ENCODE data around the gene SLC5A4. TPM values are rescaled to one million over a fixed set of nuclear protein-coding genes. Genes with fewer than 3 reads are reported as not detected.
A peak's percentile ranks its signal among the peaks of the same experiment; 100 is the strongest.

Gene SLC5A4
- total and polyA plus RNA-seq, 12 donors: 0.06 to 0.89 (median 0.20) TPM; not detected in 2

DNA sequence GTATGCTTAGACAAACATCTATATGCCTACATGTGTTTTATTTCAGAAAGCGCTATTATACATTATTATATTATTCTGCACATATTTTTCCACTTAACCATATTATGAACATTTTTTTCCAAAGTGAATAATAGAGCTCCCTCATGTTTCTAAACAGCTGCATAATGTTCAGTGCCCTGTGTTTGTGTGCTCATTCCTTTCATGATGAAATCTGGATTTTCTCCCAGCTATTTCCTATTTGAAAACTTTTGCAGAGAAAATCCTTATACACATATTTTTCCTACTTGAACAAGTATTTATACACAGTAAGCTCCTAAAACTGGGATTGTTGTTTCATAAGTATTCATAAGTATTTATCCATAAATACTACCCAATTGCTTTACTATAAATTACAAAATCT is 32.2 kb downstream of the SLC5A4 start:
- Histone ChIP-seq H3K27ac (no peak overlapping the region), H3K4me3 (no peak overlapping the region), H3K36me3 (no peaks in the 10 kb centered on the region), H3K27me3 (no peaks in the 10 kb centered on the region), H3K9me3 (no peaks in the 10 kb centered on the region), H3K4me1 (peaks cover 0 to 15% (median 0%) of the 10 kb centered on the region in 9 donors)
- TF ChIP-seq CTCF (IDR thresholded peaks at IDR 0.05): no peak
- no peak for ATAC-seq
- WGBS, 2 donors: 79 to 89% methylated on average over 1 of the region's 1 CpG
- no peak for DNase-seq
- intact Hi-C loops (cut with DNase I): no loop called here

DNA sequence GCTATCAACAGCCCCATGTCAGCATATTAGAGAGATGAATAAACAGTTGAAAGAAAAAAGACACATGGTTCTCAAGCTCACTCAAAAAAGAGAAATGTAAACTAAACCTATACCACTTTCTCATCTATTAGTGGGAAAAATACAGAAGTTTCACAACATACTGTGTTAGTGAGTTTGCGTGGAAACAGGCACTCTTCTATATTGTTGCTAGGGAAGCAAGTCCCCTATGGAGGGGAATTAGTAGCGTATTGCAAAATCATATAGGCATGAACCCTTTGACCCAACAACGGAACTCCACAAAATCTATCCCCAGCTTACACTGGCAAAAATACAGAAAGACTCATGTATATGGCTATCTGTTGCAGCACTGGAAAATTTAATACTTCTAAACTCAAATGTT is 36.1 kb downstream of the SLC5A4 start:
- Histone ChIP-seq H3K36me3 (no peaks in the 10 kb centered on the region), H3K4me1 (peaks cover 0 to 8% (median 0%) of the 10 kb centered on the region in 9 donors), H3K27me3 (peaks cover 0 to 9% (median 0%) of the 10 kb centered on the region in 7 donors), H3K4me3 (no peak overlapping the region), H3K27ac (peak overlapping the region in 1 of 10 donors; percentile 28), H3K9me3 (no peaks in the 10 kb centered on the region)
- TF ChIP-seq CTCF (IDR thresholded peaks at IDR 0.05): no peak
- ATAC-seq (no peak), DNase-seq (no peak)
- intact Hi-C loops (cut with DNase I): no loop called here
- WGBS, 2 donors: 93 to 95% methylated on average over 3 of the region's 3 CpGs

DNA sequence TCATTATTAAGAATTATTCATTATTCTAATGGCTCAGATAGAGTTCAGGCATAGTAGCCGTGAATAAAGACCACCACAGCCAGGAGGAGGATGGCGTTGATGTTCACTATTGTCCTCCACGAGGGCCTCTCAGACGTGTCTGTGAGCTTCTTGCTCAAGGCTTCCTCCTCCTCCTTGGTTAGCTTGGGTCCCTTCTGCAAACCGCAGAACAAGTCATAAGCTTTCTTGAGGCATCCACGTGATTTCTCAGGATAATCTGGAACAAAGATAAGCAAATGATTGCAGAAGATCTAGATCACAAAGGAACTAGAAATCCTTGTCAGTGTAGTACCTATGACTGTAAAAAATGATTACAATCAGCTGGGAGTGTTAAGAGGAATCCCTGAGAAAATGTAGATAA is 36.7 kb downstream of the SLC5A4 start:
- peaks cover 0 to 9% (median 0%) of the 10 kb centered on the region in 7 donors for H3K27me3 ChIP-seq
- TF ChIP-seq CTCF (IDR thresholded peaks at IDR 0.05): no peak
- DNase-seq (no peak), ATAC-seq (no peak)
- H3K4me1 ChIP-seq: peaks cover 0 to 8% (median 0%) of the 10 kb centered on the region in 9 donors
- no peaks in the 10 kb centered on the region for H3K9me3 ChIP-seq
- no peak overlapping the region for H3K4me3 ChIP-seq
- WGBS, 2 donors: 72 to 74% methylated on average over 6 of the region's 6 CpGs
- intact Hi-C loops (cut with DNase I): no loop called here
- H3K36me3 ChIP-seq: no peaks in the 10 kb centered on the region
- H3K27ac ChIP-seq: peak overlapping the region in 1 of 10 donors; percentile 28

- TF ChIP-seq CTCF (IDR thresholded peaks at IDR 0.05): no peak
- DNase-seq: no peak
- 85 to 86% methylated on average over 2 of the region's 2 CpGs for WGBS, 2 donors
- Histone ChIP-seq H3K27ac (no peak overlapping the region), H3K36me3 (no peaks in the 10 kb centered on the region), H3K27me3 (peaks cover 0 to 9% (median 0%) of the 10 kb centered on the region in 7 donors), H3K4me1 (peaks cover 0 to 8% (median 0%) of the 10 kb centered on the region in 9 donors), H3K9me3 (no peaks in the 10 kb centered on the region), H3K4me3 (no peak overlapping the region)
- intact Hi-C loops (cut with DNase I): no loop called here
- ATAC-seq: no peak
Measured at GRCh38 chr22:32217465-32217864, 37.7 kb downstream of the SLC5A4 start.
